Right ventricle myocardium superior (tissue), 1 donor: ENCODE measurements around the gene SOX21. TPM values are rescaled to one million over a fixed set of nuclear protein-coding genes. Genes with fewer than 3 reads are reported as not detected.

ENCODE experiments used
- ATAC-seq: fragments of 200-7000 bp; cut with Tn5 transposase; one replicate; pipeline ENCODE4 v1.9.1; 2020; ENCODE audit warnings: mild to moderate bottlenecking; ENCODE audit not compliant: poor library complexity
- DNase-seq: peaks from one replicate; pipeline ENCODE4 v3.0.0-alpha.2; 2020
- intact Hi-C: fragments of 100-400 bp; cut with DNase I; formaldehyde crosslinking; loops from one replicate; pipeline ENCODE4 v1.11.2; 2022
- total RNA-seq: library from RNA; stranded (reverse); fragmentation: NEBNext Ultra II Directional; extraction: Animal tissue kit (Norgen Biotek cat#: 25700); gene quantifications from one replicate; pipeline ENCODE4 v1.2.1, GENCODE V29; 2021
- donor health status: DM: no; HTN: yes; CAD: no; lungs with severe emphysema.

Gene SOX21
- total RNA-seq, 1 donor from 2014 or later = not detected

DNA sequence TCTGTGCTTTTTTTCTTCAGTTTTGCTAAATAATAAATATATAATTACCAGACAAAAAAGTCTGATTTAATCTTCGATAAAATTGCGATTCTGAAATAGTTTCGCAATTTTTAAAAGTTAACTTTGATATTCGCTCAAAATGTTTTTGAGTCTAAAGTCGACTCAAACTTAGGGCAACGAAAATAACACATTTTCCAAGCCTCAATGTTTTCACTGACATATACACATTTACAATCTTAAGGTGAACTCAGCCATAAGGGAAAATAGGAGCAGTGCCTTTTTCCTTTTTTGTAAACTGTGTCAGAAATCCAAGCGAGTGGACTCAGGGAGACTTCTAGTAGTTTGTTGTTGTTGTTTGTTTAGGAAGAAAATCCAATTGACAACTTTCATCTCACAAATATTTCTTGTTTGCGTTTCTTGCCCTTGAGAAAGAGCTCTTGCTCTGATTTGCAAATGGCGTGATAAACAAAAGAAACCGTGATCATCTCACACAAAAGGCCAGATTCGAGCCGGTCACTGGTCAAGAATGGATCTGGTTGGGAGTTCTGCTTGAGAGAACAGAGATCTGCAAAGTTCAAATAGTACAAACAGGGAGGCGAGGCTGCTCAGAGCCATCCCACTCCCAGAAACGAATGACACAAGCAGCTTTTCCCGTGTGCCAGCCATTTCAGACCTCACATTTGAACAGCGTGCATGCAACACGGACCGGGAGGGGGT is 2.1 kb downstream of the SOX21 start:
- DNase-seq (no peak), ATAC-seq (no peak)
- intact Hi-C loops = no loop called here

DNA sequence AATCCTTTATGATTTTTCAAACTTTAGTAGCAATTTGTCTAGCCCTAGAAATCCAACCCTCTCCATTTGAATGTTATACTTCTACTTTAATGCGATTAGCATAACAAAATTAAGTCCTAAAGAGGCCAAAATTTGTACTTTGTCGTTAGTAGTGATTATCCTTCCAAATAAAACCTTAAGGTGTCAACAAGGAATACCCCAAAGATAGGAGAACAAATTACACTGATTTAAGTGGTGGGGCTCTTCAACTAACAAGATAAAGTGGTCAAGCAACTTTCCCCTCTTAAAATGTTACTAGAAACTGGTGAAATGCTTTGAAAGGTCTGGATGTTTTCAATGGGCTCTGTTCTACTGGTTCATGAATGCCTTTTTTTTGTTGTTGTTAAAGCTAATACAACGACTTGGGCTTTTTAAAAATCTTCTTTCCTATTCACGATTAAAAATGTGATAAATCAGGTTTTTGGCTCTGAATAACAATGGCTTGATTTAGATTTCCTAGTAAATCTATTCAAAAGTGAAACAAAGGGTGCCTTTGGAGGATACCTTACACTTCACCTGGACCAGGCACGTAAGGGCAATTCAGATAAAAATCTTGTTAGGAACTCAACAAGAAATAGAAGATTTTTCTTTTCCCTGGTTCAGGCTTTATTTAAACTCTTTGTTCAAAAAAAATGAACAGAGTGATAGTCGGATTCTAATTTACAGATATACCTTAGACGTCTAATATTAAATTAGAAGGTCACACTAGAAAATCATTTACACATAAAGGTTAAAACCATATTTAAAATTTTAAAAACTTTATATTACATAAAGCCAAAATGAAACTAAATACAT is 3.1 kb downstream of the SOX21 start:
- DNase-seq = no peak
- intact Hi-C loops = no loop called here
- no peak for ATAC-seq

DNA sequence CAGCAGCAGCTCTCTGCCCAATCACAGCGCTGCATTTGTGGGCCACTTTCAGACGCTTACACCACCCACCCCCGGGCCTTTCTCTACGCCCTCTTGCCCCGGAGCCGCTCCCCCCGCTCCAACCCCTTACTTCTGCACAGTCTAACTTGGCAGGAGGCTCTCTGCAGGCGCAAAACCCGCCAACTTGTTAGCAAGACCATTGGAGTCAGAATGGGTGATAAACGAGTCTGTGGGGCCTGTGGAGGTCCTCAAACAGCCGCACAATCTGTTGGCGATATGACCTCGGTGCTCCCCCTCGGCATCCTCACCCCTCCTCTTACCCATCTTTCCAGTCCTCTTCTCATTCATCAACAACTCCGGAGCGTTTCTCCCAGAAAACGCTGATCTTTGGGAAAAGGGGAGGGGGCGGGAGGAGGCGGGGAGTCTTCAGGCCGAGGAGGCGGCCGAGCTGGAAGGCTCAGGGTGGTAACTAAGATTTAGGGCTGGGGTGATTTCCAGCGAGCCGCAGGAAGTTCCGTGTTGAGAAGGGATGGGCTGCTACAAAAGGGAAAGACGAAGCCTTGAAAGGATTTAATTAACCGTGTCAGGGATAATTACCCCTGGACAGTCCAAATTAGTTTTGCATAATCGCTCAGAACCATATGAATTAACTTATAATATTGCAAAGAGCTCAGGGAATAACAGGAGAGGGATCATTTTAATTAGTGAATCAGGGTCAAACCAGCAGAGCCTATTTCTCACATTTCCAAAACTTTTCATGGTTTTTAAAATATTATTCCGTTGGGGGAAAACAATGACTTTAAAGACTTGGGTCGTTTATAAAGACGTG is 4.1 kb downstream of the SOX21 start:
- ATAC-seq = no peak
- intact Hi-C loops = no loop called here

GRCh38 chr13:94707400-94708021 is 4.8 kb downstream of the SOX21 start:
- DNase-seq = no peak
- intact Hi-C loops = no loop called here
- ATAC-seq = no peak

More for the DNA sequence above, 4.1 kb downstream of the SOX21 start:
- no peak for DNase-seq

DNA sequence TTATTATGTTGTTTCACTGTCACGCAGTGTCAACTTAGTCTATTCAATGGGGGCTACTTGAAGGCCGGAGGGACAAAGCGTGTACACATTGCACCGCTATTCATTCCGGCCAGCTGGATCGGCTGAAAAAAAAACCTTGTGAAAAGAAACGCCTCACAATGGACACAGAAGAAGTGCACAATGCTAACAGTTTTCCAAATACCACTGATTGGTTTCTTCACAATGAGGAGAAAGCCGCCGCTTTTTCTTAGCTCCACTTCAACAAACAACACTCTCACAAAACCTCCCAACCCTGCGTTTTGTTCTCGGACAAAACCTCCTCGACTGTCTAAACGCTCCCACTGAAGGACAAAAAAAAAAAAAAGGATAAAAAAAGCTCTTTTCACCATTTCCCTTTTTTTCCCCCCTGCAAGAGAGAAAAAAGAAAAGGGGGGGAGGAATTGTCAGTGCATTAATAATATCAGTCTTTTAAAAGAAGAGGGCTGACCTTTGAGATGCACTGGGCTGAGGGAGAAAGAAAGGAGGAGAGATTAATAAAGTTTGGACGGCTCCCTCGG is 5.4 kb downstream of the SOX21 start:
- no peak for DNase-seq
- intact Hi-C loops = no loop called here
- no peak for ATAC-seq

GRCh38 chr13:94706101-94706842 is 6.1 kb downstream of the SOX21 start:
- ATAC-seq (no peak), DNase-seq (no peak)
- intact Hi-C loops = no loop called here

GRCh38 chr13:94705081-94706030 is 7.0 kb downstream of the SOX21 start:
- intact Hi-C loops = no loop called here
- ATAC-seq (no peak), DNase-seq (no peak)

- intact Hi-C loops = no loop called here
- DNase-seq (no peak), ATAC-seq (no peak)
These were observed 7.8 kb downstream of the SOX21 start for GRCh38 chr13:94704377-94705080.

DNA sequence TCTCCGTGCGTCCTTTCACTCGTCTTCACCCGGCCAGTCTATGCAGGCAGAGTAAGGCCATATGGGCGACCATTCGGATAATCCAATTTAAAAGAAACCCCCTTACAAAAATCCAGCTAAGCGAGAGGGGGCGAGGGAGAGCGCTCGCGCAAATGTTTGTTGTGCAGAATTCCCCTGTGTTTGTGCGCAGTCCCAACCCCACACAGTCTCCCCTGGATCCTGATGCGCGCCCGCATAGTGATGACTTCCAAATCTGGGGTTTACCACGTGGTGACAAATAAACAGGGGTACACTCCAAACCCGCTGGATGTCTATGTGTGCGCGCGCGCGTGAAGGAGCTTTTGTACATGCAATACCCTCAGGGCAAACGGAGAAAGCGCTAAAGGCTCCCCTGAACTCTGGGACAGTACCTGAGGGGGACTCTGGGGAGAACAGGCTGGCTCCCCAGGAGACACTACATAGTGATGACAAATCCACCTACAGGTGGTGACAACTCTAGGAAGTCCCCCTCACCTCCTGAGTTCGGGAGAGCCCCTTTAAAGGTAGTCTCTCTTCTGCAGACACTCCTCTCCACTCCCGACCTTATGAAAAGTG is 8.5 kb downstream of the SOX21 start:
- intact Hi-C loops = no loop called here
- ATAC-seq (no peak), DNase-seq (no peak)

DNA sequence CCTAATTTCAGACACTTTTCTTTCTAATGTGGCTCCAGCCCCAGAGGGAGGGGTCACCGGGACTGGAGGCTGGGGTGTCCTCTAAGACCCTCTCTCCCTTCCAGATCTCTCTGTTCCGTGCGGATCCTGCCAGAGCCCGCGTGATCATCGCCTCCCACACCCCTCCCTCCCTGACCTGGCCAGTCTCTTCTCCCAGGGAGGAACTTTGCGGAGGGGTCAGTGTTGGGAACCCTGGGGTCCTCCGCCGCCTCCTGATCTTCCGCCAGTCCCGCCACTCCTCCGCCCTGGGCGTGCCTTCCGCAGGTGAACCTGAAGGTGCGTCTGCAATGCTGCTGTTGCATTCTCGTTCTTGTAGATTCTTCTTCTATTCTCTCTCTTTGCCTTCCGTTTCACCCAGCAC is 9.1 kb downstream of the SOX21 start:
- intact Hi-C loops = no loop called here
- ATAC-seq (no peak), DNase-seq (no peak)

- DNase-seq (no peak), ATAC-seq (no peak)
- intact Hi-C loops = no loop called here
These were observed 9.9 kb downstream of the SOX21 start for GRCh38 chr13:94702181-94703041.

- DNase-seq = no peak
- intact Hi-C loops = no loop called here
- ATAC-seq = no peak
These were observed 10.8 kb downstream of the SOX21 start for GRCh38 chr13:94701313-94702180.

- no peak for ATAC-seq
- no peak for DNase-seq
- intact Hi-C loops = no loop called here
These were observed 11.8 kb downstream of the SOX21 start for GRCh38 chr13:94700536-94700935.

- intact Hi-C loops = no loop called here
- DNase-seq (no peak), ATAC-seq (no peak)
These were observed 12.3 kb downstream of the SOX21 start for GRCh38 chr13:94700051-94700535.
